Osteoblast (primary cell): Measurements from ENCODE around the gene PRKCA. TPM values are rescaled to one million over a fixed set of nuclear protein-coding genes. Genes with fewer than 3 reads are reported as not detected.

ENCODE experiments used
- DNase-seq: peaks from one replicate; pipeline ENCODE4 v3.0.0; 2011; ENCODE audit warnings: low spot score, mixed read lengths; ENCODE audit not compliant: insufficient read length; ENCODE audit errors: missing footprints
- H2AFZ ChIP-seq: 2 replicates; pipeline ENCODE4 v1.6.0; 2011; ENCODE audit warnings: mild to moderate bottlenecking, low read length
- H3K27ac ChIP-seq: 2 replicates; pipeline ENCODE4 v1.5.1; 2011; ENCODE audit warnings: mild to moderate bottlenecking, low read depth, low read length, moderate library complexity
- H3K27me3 ChIP-seq: 2 replicates; pipeline ENCODE4 v1.6.0; 2012; ENCODE audit warnings: mild to moderate bottlenecking, control low read depth, inconsistent platforms, low read length, moderate library complexity; ENCODE audit not compliant: insufficient read depth
- H3K36me3 ChIP-seq: 2 replicates; pipeline ENCODE4 v1.5.1; 2011; ENCODE audit warnings: mild to moderate bottlenecking, low read length, control low read depth, moderate library complexity; ENCODE audit not compliant: insufficient read depth
- H3K4me1 ChIP-seq: 2 replicates; pipeline ENCODE4 v1.5.1; 2011; ENCODE audit warnings: mild to moderate bottlenecking, low read length, control low read depth, moderate library complexity; ENCODE audit not compliant: insufficient read depth
- H3K4me2 ChIP-seq: 2 replicates; pipeline ENCODE4 v1.6.0; 2011; ENCODE audit warnings: mild to moderate bottlenecking, low read length; ENCODE audit not compliant: insufficient read depth
- H3K4me3 ChIP-seq: fragments of 200-600 bp; sonication (generic); 3 replicates; pipeline ENCODE4 v1.5.1; 2012; ENCODE audit warnings: mild to moderate bottlenecking, low read length, inconsistent platforms; ENCODE audit not compliant: insufficient read depth
- H3K79me2 ChIP-seq: 2 replicates; pipeline ENCODE4 v1.6.0; 2012; ENCODE audit warnings: mild to moderate bottlenecking, low read length, control low read depth, inconsistent platforms; ENCODE audit not compliant: insufficient read depth
- H3K9me3 ChIP-seq: 2 replicates; pipeline ENCODE4 v1.5.1; 2011; ENCODE audit warnings: low read depth, low read length, control low read depth
- H4K20me1 ChIP-seq: 2 replicates; pipeline ENCODE4 v1.6.0; 2012; ENCODE audit warnings: mild to moderate bottlenecking, low read length, control low read depth; ENCODE audit not compliant: insufficient read depth
- CTCF ChIP-seq: IDR thresholded peaks from 2 replicates; pipeline ENCODE4 v1.5.1; 2011; ENCODE audit warnings: mild to moderate bottlenecking, low read depth, low read length, moderate library complexity; ENCODE audit errors: extremely low read depth
- total RNA-seq: library from RNA; depleted of rRNA; stranded (reverse); fragments of >200 nt; gene quantifications from 2 replicates; pipeline ENCODE4 v1.2.3, GENCODE V29; 2012

PRKCA gene
- total RNA-seq, 1 donor: 46.0 TPM

- Histone ChIP-seq H3K36me3 (no peaks in the 10 kb centered on the region), H3K4me1 (peaks cover 54% of the 10 kb centered on the region), H3K4me3 (no peak overlapping the region), H3K27ac (no peak overlapping the region), H4K20me1 (peaks cover 61% of the 10 kb centered on the region), H3K4me2 (no peak overlapping the region), H2AFZ (no peak overlapping the region), H3K79me2 (peaks cover 72% of the 10 kb centered on the region), H3K9me3 (no peaks in the 10 kb centered on the region), H3K27me3 (no peaks in the 10 kb centered on the region)
- no peak for DNase-seq
- no peak for TF ChIP-seq CTCF
These were observed 49.3 kb downstream of the PRKCA start for GRCh38 chr17:66351701-66352100.

- Histone ChIP-seq H3K4me3 (no peak overlapping the region), H2AFZ (no peak overlapping the region), H3K36me3 (no peaks in the 10 kb centered on the region), H3K79me2 (peaks cover 77% of the 10 kb centered on the region), H3K9me3 (no peaks in the 10 kb centered on the region), H3K4me1 (peaks cover 46% of the 10 kb centered on the region), H3K27ac (peak overlapping the region; percentile 80), H3K27me3 (no peaks in the 10 kb centered on the region), H3K4me2 (peak overlapping the region; percentile 73), H4K20me1 (peaks cover 63% of the 10 kb centered on the region)
- DNase-seq: no peak
- TF ChIP-seq CTCF: no peak
These were observed 51.6 kb downstream of the PRKCA start for GRCh38 chr17:66353937-66354401.

GRCh38 chr17:66354472-66354871 lies 52.1 kb downstream of the PRKCA start:
- Histone ChIP-seq H4K20me1 (peaks cover 58% of the 10 kb centered on the region), H3K4me3 (peak overlapping the region; percentile 7), H3K4me2 (peak overlapping the region; percentile 73), H2AFZ (no peak overlapping the region), H3K27ac (peak overlapping the region; percentile 80), H3K9me3 (no peaks in the 10 kb centered on the region), H3K79me2 (peaks cover 77% of the 10 kb centered on the region), H3K36me3 (no peaks in the 10 kb centered on the region), H3K27me3 (no peaks in the 10 kb centered on the region), H3K4me1 (peaks cover 41% of the 10 kb centered on the region)
- DNase-seq: no peak
- TF ChIP-seq CTCF: no peak

- Histone ChIP-seq H3K79me2 (peaks cover 77% of the 10 kb centered on the region), H3K27ac (peak overlapping the region; percentile 80), H3K36me3 (no peaks in the 10 kb centered on the region), H3K4me1 (peaks cover 36% of the 10 kb centered on the region), H3K27me3 (no peaks in the 10 kb centered on the region), H2AFZ (no peak overlapping the region), H4K20me1 (peaks cover 53% of the 10 kb centered on the region), H3K4me2 (peak overlapping the region; percentile 73), H3K4me3 (peak overlapping the region; percentile 7), H3K9me3 (no peaks in the 10 kb centered on the region)
- TF ChIP-seq CTCF: no peak
- no peak for DNase-seq
These were observed 52.6 kb downstream of the PRKCA start for GRCh38 chr17:66354981-66355380.
